HL-60 (cell line): Measurements from ENCODE around the gene MED16.

ENCODE experiments used
- DNase-seq, 2 experiments: peaks; one replicate each; pipeline ENCODE4 v3.0.0-alpha.2; 2010 to 2020; ENCODE audit warnings: low read depth in 1 of 2, low spot score in 1 of 2
- H3K27ac ChIP-seq: fragments of 250-450 bp; sonication (Bioruptor Pico); replicated peaks from 2 replicates; pipeline ENCODE4 v1.5.1; 2020; ENCODE audit warnings: mild to moderate bottlenecking, moderate library complexity
- H3K27me3 ChIP-seq: fragments of 250-450 bp; sonication (Bioruptor Pico); 2 replicates; pipeline ENCODE4 v1.5.1; 2021; ENCODE audit warnings: mild to moderate bottlenecking, moderate library complexity; ENCODE audit not compliant: insufficient read depth, poor library complexity, severe bottlenecking
- H3K4me3 ChIP-seq: replicated peaks from 2 replicates; pipeline ENCODE4 v1.5.1; 2011; ENCODE audit warnings: mild to moderate bottlenecking, control low read depth, low read length; ENCODE audit not compliant: insufficient read depth
- GABPA ChIP-seq: IDR thresholded peaks from 2 replicates; pipeline ENCODE4 v1.6.1; 2012; ENCODE audit warnings: low read depth
- POLR2AphosphoS5 ChIP-seq: IDR thresholded peaks from 2 replicates; pipeline ENCODE4 v1.6.1; 2012; ENCODE audit warnings: low read depth
- REST ChIP-seq: IDR thresholded peaks from 2 replicates; pipeline ENCODE4 v1.6.1; 2012; ENCODE audit warnings: low read depth; ENCODE audit not compliant: insufficient replicate concordance
- SPI1 ChIP-seq: IDR thresholded peaks from 2 replicates; pipeline ENCODE4 v1.6.1; 2012; ENCODE audit warnings: low read depth, mild to moderate bottlenecking, borderline replicate concordance
- TF ChIP-seq, protein P1 (sequence below): IDR thresholded peaks from one replicate; pipeline ENCODE4 v1.5.1; 2011; ENCODE audit warnings: low read length, control low read depth, inconsistent platforms; ENCODE audit not compliant: insufficient read depth

Gene MED16

GRCh38 chr19:903266-903797 is 10.3 kb upstream of the MED16 start:
- no peak overlapping the region for H3K27ac ChIP-seq
- DNase-seq: no peak
- TF ChIP-seq, protein P1, sequence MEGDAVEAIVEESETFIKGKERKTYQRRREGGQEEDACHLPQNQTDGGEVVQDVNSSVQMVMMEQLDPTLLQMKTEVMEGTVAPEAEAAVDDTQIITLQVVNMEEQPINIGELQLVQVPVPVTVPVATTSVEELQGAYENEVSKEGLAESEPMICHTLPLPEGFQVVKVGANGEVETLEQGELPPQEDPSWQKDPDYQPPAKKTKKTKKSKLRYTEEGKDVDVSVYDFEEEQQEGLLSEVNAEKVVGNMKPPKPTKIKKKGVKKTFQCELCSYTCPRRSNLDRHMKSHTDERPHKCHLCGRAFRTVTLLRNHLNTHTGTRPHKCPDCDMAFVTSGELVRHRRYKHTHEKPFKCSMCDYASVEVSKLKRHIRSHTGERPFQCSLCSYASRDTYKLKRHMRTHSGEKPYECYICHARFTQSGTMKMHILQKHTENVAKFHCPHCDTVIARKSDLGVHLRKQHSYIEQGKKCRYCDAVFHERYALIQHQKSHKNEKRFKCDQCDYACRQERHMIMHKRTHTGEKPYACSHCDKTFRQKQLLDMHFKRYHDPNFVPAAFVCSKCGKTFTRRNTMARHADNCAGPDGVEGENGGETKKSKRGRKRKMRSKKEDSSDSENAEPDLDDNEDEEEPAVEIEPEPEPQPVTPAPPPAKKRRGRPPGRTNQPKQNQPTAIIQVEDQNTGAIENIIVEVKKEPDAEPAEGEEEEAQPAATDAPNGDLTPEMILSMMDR: no peak
- TF ChIP-seq POLR2AphosphoS5 (no peak), SPI1 (no peak), REST (no peak), GABPA (no peak)
- no peaks in the 10 kb centered on the region for H3K27me3 ChIP-seq
- H3K4me3 ChIP-seq: no peak overlapping the region

DNA sequence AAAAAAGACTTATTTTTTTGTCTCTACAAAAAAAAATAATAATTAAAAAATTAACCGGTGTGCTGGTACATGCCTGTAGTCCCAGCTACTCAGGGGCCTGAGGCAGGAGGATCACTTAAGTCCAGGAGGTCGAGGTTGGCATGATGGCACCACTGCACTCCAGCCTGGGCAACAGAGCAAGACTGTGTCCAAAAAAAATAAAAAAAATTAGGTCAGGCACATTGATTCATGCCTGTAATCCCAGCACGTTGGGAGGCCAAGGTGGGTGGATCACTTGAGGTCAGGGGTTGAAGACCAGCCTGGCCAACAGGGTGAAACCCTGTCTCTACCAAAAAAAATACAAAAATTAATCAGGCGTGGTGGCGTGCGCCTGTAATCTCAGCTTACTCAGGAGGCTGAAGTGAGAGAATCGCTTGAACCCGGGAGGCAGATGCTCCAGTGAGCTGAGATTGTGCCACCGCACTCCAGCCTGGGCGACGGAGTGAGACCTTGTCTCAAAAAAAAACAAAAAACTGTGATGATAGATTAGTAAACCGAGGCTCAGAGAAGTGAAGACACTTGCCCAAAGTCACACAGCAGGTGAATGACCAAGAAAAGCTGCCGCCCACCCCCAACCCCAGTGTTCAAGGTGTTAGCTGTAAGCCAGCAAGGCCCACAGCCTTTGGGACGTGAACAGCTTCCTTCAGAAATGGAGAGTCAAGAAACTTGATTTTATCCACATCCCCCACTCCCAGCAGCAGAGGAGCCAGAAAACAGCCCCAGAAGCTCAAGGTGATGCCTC is 9.6 kb upstream of the MED16 start:
- Histone ChIP-seq H3K4me3 (no peak overlapping the region), H3K27me3 (no peaks in the 10 kb centered on the region), H3K27ac (no peak overlapping the region)
- DNase-seq: no peak
- TF ChIP-seq SPI1 (no peak), GABPA (no peak), REST (no peak), POLR2AphosphoS5 (no peak)
- TF ChIP-seq, protein P1: no peak

- no peak overlapping the region for H3K27ac ChIP-seq
- no peak for TF ChIP-seq POLR2AphosphoS5
- TF ChIP-seq SPI1: no peak
- TF ChIP-seq, protein P1: no peak
- no peak for TF ChIP-seq GABPA
- TF ChIP-seq REST: no peak
- H3K27me3 ChIP-seq: no peaks in the 10 kb centered on the region
- DNase-seq: no peak
- H3K4me3 ChIP-seq: no peak overlapping the region
Observed at GRCh38 chr19:902093-902370, 9.0 kb upstream of the MED16 start.
